ENCODE measurements around the gene CORO2B.

- TF ChIP-seq YY1 (IDR thresholded peaks at IDR 0.05; ENCODE audit: insufficient read depth, insufficient read length) = no peak
- TF ChIP-seq ZNF274 (IDR thresholded peaks at IDR 0.05; ENCODE audit: low read depth, low read length) = no peak
- no peak for TF ChIP-seq SUZ12 (IDR thresholded peaks at IDR 0.05; ENCODE audit: extremely low read depth, insufficient read depth, insufficient read length)
Measured at GRCh38 chr15:68595761-68596160, 17.0 kb downstream of the CORO2B start.

All from NT2/D1 (cell line).